ENCODE data around the gene TKTL1. TPM values are rescaled to one million over a fixed set of nuclear protein-coding genes. Genes with fewer than 3 reads are reported as not detected.

The TKTL1 gene
- total and polyA plus RNA-seq, 3 donors from 2014 or later = 224 to 268 (median 233) TPM

DNA sequence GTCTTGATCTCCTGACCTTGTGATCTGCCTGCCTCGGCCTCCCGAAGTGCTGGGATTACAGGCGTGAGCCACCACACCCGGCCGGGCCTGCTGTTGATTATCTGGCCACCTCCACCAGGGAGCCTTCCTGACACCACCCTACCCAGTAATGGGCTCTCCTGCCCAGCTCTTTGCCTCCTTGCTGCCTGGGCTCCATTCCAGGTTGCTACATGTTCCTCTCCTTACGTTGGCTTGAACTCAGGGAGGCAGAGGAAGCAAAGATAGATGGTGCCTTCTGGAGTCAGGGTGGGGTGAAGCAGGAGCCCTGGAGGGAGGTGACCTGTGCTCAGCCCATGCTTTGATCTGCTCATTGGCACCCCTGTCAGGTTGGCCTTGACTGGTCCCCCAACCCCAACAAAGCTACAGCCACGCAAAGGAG lies 52.5 kb downstream of the TKTL1 start:
- TF ChIP-seq, protein P1, sequence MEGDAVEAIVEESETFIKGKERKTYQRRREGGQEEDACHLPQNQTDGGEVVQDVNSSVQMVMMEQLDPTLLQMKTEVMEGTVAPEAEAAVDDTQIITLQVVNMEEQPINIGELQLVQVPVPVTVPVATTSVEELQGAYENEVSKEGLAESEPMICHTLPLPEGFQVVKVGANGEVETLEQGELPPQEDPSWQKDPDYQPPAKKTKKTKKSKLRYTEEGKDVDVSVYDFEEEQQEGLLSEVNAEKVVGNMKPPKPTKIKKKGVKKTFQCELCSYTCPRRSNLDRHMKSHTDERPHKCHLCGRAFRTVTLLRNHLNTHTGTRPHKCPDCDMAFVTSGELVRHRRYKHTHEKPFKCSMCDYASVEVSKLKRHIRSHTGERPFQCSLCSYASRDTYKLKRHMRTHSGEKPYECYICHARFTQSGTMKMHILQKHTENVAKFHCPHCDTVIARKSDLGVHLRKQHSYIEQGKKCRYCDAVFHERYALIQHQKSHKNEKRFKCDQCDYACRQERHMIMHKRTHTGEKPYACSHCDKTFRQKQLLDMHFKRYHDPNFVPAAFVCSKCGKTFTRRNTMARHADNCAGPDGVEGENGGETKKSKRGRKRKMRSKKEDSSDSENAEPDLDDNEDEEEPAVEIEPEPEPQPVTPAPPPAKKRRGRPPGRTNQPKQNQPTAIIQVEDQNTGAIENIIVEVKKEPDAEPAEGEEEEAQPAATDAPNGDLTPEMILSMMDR (IDR thresholded peaks at IDR 0.05) = no peak
- TF ChIP-seq POLR2A (IDR thresholded peaks at IDR 0.05) = no peak
- Histone ChIP-seq H3K36me3 (ENCODE audit: low read depth, missing control alignments) (no peaks in the 10 kb centered on the region), H3K27ac (no peak overlapping the region), H3K4me1 (no peaks in the 10 kb centered on the region), H3K9me3 (no peaks in the 10 kb centered on the region), H3K4me3 (no peak overlapping the region), H3K27me3 (no peaks in the 10 kb centered on the region)
- intact Hi-C loops (cut with DNase I; ENCODE audit: low total_unique reads) = no loop called here
- 52% methylated on average over 2 of the region's 7 CpGs; no CpG with 5 or more reads in 1 of the 2 donors for WGBS, 2 donors
- DNase-seq = no peak

DNA sequence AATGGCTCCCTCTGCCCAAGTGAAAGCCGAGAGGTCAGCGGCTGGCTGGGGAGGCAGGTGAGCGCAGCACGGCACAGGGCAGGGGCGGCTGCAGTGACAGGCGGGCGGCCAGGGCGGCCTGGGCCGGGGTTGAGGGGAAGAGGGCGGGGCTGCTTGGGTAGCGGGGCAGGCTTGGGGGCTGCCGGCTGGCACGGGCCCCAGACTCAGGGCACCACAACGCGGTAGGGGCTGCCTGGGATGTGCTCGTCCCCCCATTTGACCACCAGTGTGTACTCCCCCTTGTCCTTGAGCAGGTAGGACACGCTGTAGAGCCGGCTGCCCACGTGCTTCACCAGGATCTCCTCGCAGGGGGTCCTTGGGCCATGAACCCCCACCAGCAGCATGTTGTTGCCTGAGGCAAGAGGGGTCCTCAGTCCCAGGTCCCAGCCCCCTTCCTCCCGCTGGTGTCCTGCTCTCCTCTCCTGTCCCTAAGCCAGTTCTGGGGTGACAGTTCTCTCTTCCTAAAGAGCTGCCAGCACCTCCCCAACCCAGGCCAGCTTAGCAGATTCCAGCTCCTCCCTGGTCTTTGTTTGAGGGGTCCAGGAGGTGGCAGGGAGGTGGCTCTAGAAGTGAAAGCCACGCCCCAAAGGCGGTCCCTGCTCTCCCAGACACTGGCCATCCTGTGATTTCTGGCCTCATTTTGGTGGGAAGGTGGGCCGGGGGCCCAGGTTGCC lies 53.2 kb downstream of the TKTL1 start:
- Histone ChIP-seq H3K27me3 (no peaks in the 10 kb centered on the region), H3K27ac (no peak overlapping the region), H3K4me1 (no peaks in the 10 kb centered on the region), H3K9me3 (no peaks in the 10 kb centered on the region), H3K4me3 (no peak overlapping the region), H3K36me3 (ENCODE audit: low read depth, missing control alignments) (no peaks in the 10 kb centered on the region)
- no peak for DNase-seq
- WGBS, 2 donors = 89 to 97% methylated on average over 4 to 6 of the region's 24 CpGs
- no peak for TF ChIP-seq POLR2A (IDR thresholded peaks at IDR 0.05)
- TF ChIP-seq, protein P1 (IDR thresholded peaks at IDR 0.05) = no peak
- intact Hi-C loops (cut with DNase I; ENCODE audit: low total_unique reads) = no loop called here

DNA sequence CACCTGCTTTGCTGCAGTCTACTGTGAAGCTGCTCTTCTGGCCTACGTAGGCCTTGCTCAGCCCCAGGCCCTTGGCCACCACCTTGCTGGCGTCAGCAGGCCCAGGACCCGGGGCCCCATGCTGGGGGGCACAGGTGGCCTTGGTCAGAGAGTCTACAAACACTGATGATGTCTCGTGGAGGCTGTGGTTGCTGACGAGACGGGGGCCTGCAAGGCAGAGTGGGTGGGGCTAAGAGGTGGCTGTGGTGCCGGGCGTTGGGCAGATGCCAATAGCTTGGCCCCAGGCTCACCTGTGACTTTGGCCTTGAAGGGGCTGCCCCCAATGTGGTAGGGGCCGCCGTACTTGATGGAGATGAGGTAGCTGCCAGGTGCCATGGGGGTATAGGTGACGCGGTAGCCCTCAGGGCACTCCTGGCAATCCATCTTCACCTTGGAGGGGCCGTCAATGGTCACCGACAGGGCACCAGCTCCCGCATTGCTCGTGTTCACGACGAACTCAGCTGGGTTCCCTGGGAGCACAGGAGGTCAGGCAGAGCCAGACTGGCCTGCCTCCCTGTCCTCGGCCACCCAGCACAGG lies 53.9 kb downstream of the TKTL1 start:
- DNase-seq = no peak
- intact Hi-C loops (cut with DNase I; ENCODE audit: low total_unique reads) = no loop called here
- Histone ChIP-seq H3K4me3 (no peak overlapping the region), H3K36me3 (ENCODE audit: low read depth, missing control alignments) (no peaks in the 10 kb centered on the region), H3K27me3 (no peaks in the 10 kb centered on the region), H3K4me1 (no peaks in the 10 kb centered on the region), H3K9me3 (no peaks in the 10 kb centered on the region), H3K27ac (no peak overlapping the region)
- TF ChIP-seq, protein P1 (IDR thresholded peaks at IDR 0.05) = no peak
- TF ChIP-seq POLR2A (IDR thresholded peaks at IDR 0.05) = no peak
- 81% methylated on average over 8 of the region's 19 CpGs; no CpG with 5 or more reads in 1 of the 2 donors for WGBS, 2 donors

DNA sequence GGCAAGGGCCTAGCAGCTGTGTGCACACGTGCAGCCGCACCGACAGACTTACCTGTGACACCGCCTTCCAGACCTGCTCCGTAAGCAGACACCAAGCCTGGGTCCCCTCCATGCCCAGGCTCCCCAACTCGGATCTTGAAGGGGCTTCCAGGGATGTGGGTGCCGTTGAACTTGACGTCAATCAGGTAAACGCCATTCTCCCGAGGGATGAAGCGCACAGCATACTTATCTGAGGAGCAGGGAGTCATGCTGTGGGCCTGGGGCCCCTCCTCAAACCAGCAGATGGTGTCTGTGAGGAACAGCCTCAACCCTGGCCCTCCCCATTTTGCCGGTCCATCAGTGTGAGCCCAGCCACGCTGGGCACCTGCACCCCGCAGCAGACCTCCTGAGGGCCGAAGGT lies 54.4 kb downstream of the TKTL1 start:
- H3K4me3 ChIP-seq = no peak overlapping the region
- intact Hi-C loops (cut with DNase I; ENCODE audit: low total_unique reads) = no loop called here
- H3K36me3 ChIP-seq (ENCODE audit: low read depth, missing control alignments) = no peaks in the 10 kb centered on the region
- H3K27ac ChIP-seq = no peak overlapping the region
- H3K4me1 ChIP-seq = no peaks in the 10 kb centered on the region
- no peak for DNase-seq
- H3K27me3 ChIP-seq = no peaks in the 10 kb centered on the region
- WGBS, 2 donors = 88% methylated on average over 12 of the region's 15 CpGs; no CpG with 5 or more reads in 1 of the 2 donors
- H3K9me3 ChIP-seq = no peaks in the 10 kb centered on the region
- TF ChIP-seq, protein P1 (IDR thresholded peaks at IDR 0.05) = no peak
- no peak for TF ChIP-seq POLR2A (IDR thresholded peaks at IDR 0.05)

Measured in testis (tissue), 3 donors.